K562 (cell line): Measurements from ENCODE around the gene ABCB6. TPM values are rescaled to one million over a fixed set of nuclear protein-coding genes. Genes with fewer than 3 reads are reported as not detected.

Experiments used
- ATF1 ChIP-seq, 2 experiments: fragments of 450-650 bp in 1 of 2; IDR thresholded peaks; 2 replicates each; pipeline ENCODE4 v1.6.1; 2016; ENCODE audit warnings: missing compliant biosample characterization in 1 of 2, missing genetic modification characterization in 1 of 2
- E2F1 ChIP-seq: sonication (generic); formaldehyde crosslinking; IDR thresholded peaks from 2 replicates; pipeline ENCODE4 v1.8.1; 2023; ENCODE audit warnings: mild to moderate bottlenecking, missing genetic modification reagents, moderate library complexity
- EP300 ChIP-seq: IDR thresholded peaks from 2 replicates; pipeline ENCODE4 v1.6.1; 2012; ENCODE audit warnings: low read length, improper control_type of control experiment
- EZH2 ChIP-seq: IDR thresholded peaks from 2 replicates; pipeline ENCODE4 v1.6.1; 2012; ENCODE audit warnings: low read depth, mild to moderate bottlenecking, inconsistent platforms, low read length, borderline replicate concordance
- FOXP4 ChIP-seq: sonication (generic); formaldehyde crosslinking; IDR thresholded peaks from 2 replicates; pipeline ENCODE4 v1.8.0; 2022; ENCODE audit warnings: mild to moderate bottlenecking, missing genetic modification reagents, borderline replicate concordance
- GABPA ChIP-seq: fragments of 200-800 bp; sonication (Bioruptor generic); conservative IDR thresholded peaks from 2 replicates; pipeline ENCODE4 v1.6.1; 2016; ENCODE audit warnings: low read depth, missing genetic modification characterization, missing compliant biosample characterization
- JUND ChIP-seq, 2 experiments: IDR thresholded peaks; 2 replicates in 1 of 2; 3 replicates in 1 of 2; pipeline ENCODE4 v1.6.1; 2011; ENCODE audit warnings: borderline replicate concordance in 2 of 2, low read depth in 2 of 2, low read length in 2 of 2, improper control_type of control experiment in 1 of 2, missing biosample characterization in 1 of 2, missing genetic modification characterization in 1 of 2, missing genetic modification reagents in 1 of 2
- LARP7 ChIP-seq: fragments of 450-650 bp; IDR thresholded peaks from 2 replicates; pipeline ENCODE4 v1.6.1; 2016
- MBD2 ChIP-seq: sonication (generic); IDR thresholded peaks from 2 replicates; pipeline ENCODE4 v1.6.1; 2016; ENCODE audit warnings: low read depth, borderline replicate concordance
- RNF219 ChIP-seq: fragments of 250-450 bp; sonication (Bioruptor Pico); IDR thresholded peaks from 2 replicates; pipeline ENCODE4 v1.5.0; 2022; ENCODE audit warnings: mild to moderate bottlenecking
- SPI1 ChIP-seq: IDR thresholded peaks from 2 replicates; pipeline ENCODE4 v1.6.1; 2011; ENCODE audit warnings: low read depth, low read length, control low read depth, borderline replicate concordance
- SUPT5H ChIP-seq: fragments of 450-650 bp; IDR thresholded peaks from 2 replicates; pipeline ENCODE4 v1.6.1; 2016
- ZNF197 ChIP-seq: fragments of 200-800 bp; sonication (Bioruptor generic); IDR thresholded peaks from 2 replicates; pipeline ENCODE4 v1.6.1; 2016; ENCODE audit warnings: low read depth, missing genetic modification characterization, missing compliant biosample characterization
- ZNF23 ChIP-seq: fragments of 250-450 bp; sonication (Bioruptor Pico); IDR thresholded peaks from 2 replicates; pipeline ENCODE4 v1.4.0; 2020; ENCODE audit warnings: mild to moderate bottlenecking
- polyA plus RNA-seq, 8 experiments: library from polyadenylated mRNA; depleted of rRNA in 4 of 8; stranded (reverse) in 5 of 8; unstranded in 3 of 8; fragments of >200 nt; fragmentation: Nextera tagmentation in 2 of 8; fragmentation: Illumina TruSeq in 1 of 8; extraction: Ambion mirVana in 2 of 8; extraction: Trizol in 1 of 8; gene quantifications; 2 replicates each; pipeline versions ENCODE4 v1.2.1 to v1.2.3, GENCODE V29; 2011 to 2014; ENCODE audit warnings: inconsistent platforms in 1 of 8, missing spikeins in 1 of 8
- total RNA-seq, 7 experiments: library from RNA; depleted of rRNA in 6 of 7; stranded (reverse); fragments of >200 nt in 6 of 7; fragmentation: Illumina TruSeq in 2 of 7; extraction: Trizol in 2 of 7; gene quantifications; 2 replicates each; pipeline versions ENCODE4 v1.2.1 to v1.2.3, GENCODE V29; 2011 to 2021; ENCODE audit warnings: low replicate concordance in 1 of 7
- TF ChIP-seq, protein P1 (sequence below): fragments of 250-450 bp; sonication (Bioruptor Pico); IDR thresholded peaks from 2 replicates; pipeline ENCODE4 v1.4.0; 2020; ENCODE audit warnings: mild to moderate bottlenecking
- TF ChIP-seq, protein P2 (sequence below): fragments of 250-450 bp; sonication (Bioruptor Pico); IDR thresholded peaks from 2 replicates; pipeline ENCODE4 v1.4.0; 2020

Gene ABCB6
- total and polyA plus RNA-seq, 9 of the 15 experiments (the other 6 are each of a cell fraction or from before 2014, with no cell fraction given): 3.7 to 29.8 (median 16.8) TPM

- no peak for TF ChIP-seq E2F1
- TF ChIP-seq SUPT5H: peak; percentile 91
- TF ChIP-seq ATF1 (CRISPR knock-in tag; IDR thresholded peaks at IDR 0.05): peak; percentile 85
- TF ChIP-seq ATF1 (tag; IDR thresholded peaks at IDR 0.05): peak; percentile 98
- no peak for TF ChIP-seq ZNF23 (CRISPR knock-in tag)
- no peak for TF ChIP-seq FOXP4 (CRISPR knock-in tag)
- TF ChIP-seq, protein P1, sequence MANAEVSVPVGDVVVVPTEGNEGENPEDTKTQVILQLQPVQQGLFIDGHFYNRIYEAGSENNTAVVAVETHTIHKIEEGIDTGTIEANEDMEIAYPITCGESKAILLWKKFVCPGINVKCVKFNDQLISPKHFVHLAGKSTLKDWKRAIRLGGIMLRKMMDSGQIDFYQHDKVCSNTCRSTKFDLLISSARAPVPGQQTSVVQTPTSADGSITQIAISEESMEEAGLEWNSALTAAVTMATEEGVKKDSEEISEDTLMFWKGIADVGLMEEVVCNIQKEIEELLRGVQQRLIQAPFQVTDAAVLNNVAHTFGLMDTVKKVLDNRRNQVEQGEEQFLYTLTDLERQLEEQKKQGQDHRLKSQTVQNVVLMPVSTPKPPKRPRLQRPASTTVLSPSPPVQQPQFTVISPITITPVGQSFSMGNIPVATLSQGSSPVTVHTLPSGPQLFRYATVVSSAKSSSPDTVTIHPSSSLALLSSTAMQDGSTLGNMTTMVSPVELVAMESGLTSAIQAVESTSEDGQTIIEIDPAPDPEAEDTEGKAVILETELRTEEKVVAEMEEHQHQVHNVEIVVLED: 0 out of 2 replicates have a peak, but pooled peaks have one; percentile 51
- peak; percentile 56; the same call in 1 of the 2 replicates for TF ChIP-seq JUND (IDR thresholded peaks at IDR 0.05; ENCODE audit: borderline replicate concordance, low read depth, low read length)
- TF ChIP-seq JUND (tag; IDR thresholded peaks at IDR 0.05; ENCODE audit: borderline replicate concordance, low read depth, low read length): no peak; the same call in 2 of the 3 replicates
- peak; percentile 36; the same call in 1 of the 2 replicates for TF ChIP-seq EP300
- no peak for TF ChIP-seq ZNF197 (CRISPR knock-in tag)
- TF ChIP-seq EZH2: no peak
- TF ChIP-seq RNF219 (CRISPR knock-in tag): no peak
- 0 out of 2 replicates have a peak, but pooled peaks have one; percentile 1 for TF ChIP-seq SPI1
- TF ChIP-seq, protein P2, sequence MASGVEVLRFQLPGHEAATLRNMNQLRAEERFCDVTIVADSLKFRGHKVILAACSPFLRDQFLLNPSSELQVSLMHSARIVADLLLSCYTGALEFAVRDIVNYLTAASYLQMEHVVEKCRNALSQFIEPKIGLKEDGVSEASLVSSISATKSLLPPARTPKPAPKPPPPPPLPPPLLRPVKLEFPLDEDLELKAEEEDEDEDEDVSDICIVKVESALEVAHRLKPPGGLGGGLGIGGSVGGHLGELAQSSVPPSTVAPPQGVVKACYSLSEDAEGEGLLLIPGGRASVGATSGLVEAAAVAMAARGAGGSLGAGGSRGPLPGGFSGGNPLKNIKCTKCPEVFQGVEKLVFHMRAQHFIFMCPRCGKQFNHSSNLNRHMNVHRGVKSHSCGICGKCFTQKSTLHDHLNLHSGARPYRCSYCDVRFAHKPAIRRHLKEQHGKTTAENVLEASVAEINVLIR: peak; percentile 86
- TF ChIP-seq GABPA: peak; percentile 92
- 0 out of 2 replicates have a peak, but pooled peaks have one; percentile 28 for TF ChIP-seq MBD2
- TF ChIP-seq LARP7: no peak
These were observed 26.6 kb upstream of the ABCB6 start, which contains the start of the genes GLB1L and STK16 (continued) for GRCh38 chr2:219245148-219245898.
